Lung (tissue), 12 donors: Measurements from ENCODE around the gene OPA1. TPM values are rescaled to one million over a fixed set of nuclear protein-coding genes. Genes with fewer than 3 reads are reported as not detected.
"Not testable (repeated sequence)": the region's sequence is repeated elsewhere in the genome, so short reads cannot be mapped to it uniquely, and the experiment has no call there.

Source experiments
- ATAC-seq: fragments of 200-7000 bp; cut with Tn5 transposase; one replicate; pipeline ENCODE4 v1.9.1; 2020; ENCODE audit warnings: moderate number of reproducible peaks; ENCODE audit not compliant: insufficient read depth, low FRiP score
- DNase-seq, 3 donors: peaks; one replicate each; pipeline ENCODE4 v3.0.0-alpha.2; 2013 to 2017
- H3K27ac ChIP-seq, 2 donors: one replicate each; pipeline ENCODE4 v1.5.1; 2013; ENCODE audit warnings: mild to moderate bottlenecking in 2 of 2, moderate library complexity in 2 of 2, control low read depth in 1 of 2, inconsistent platforms in 1 of 2, low read depth in 1 of 2, low read length in 1 of 2
- H3K27me3 ChIP-seq, 3 donors: one replicate each; pipeline ENCODE4 v1.5.1; 2013; ENCODE audit warnings: low read length in 2 of 3; ENCODE audit not compliant: control insufficient read depth in 3 of 3, insufficient read depth in 3 of 3
- H3K36me3 ChIP-seq, 4 donors: one replicate each; pipeline ENCODE4 v1.5.1; 2013; ENCODE audit warnings: low read length in 4 of 4, mild to moderate bottlenecking in 1 of 4, moderate library complexity in 1 of 4; ENCODE audit not compliant: control insufficient read depth in 4 of 4, insufficient read depth in 4 of 4
- H3K4me1 ChIP-seq, 5 donors: one replicate each; pipeline ENCODE4 v1.5.1; 2013; ENCODE audit warnings: low read length in 5 of 5, mild to moderate bottlenecking in 2 of 5, moderate library complexity in 1 of 5; ENCODE audit not compliant: control insufficient read depth in 5 of 5, insufficient read depth in 5 of 5
- H3K4me3 ChIP-seq: one replicate; pipeline ENCODE4 v1.5.1; 2013; ENCODE audit warnings: mild to moderate bottlenecking, control low read depth, moderate library complexity
- H3K9ac ChIP-seq, 2 donors: one replicate each; pipeline ENCODE4 v1.5.1; 2013; ENCODE audit warnings: low read length in 2 of 2, control low read depth in 1 of 2; ENCODE audit not compliant: insufficient read depth in 1 of 2
- H3K9me3 ChIP-seq, 4 donors: one replicate each; pipeline ENCODE4 v1.5.1; 2013; ENCODE audit warnings: low read length in 3 of 4, mild to moderate bottlenecking in 1 of 4, moderate library complexity in 1 of 4; ENCODE audit not compliant: control insufficient read depth in 4 of 4, insufficient read depth in 3 of 4
- CTCF ChIP-seq: IDR thresholded peaks from 2 replicates; pipeline ENCODE4 v1.5.1; 2012; ENCODE audit warnings: mild to moderate bottlenecking; ENCODE audit errors: control extremely low read depth, extremely low read depth
- WGBS, 2 donors: extraction: QIAGEN DNeasy Blood & Tissue Kit; methylation state at CpG; one replicate each; pipeline ENCODE4 v1.1.7; 2013; 5-methylcytosine and 5-hydroxymethylcytosine counted together
- polyA plus RNA-seq, 2 donors: library from polyadenylated mRNA; stranded (reverse); fragments of 200-250 nt; gene quantifications; one replicate each; pipeline ENCODE4 v1.2.1, GENCODE V29; 2013
- total RNA-seq, 2 donors: library from RNA; depleted of rRNA in 1 of 2; stranded (reverse); fragments of >200 nt in 1 of 2; gene quantifications; one replicate each; pipeline ENCODE4 v1.2.1, GENCODE V29; 2014 to 2021
- donor health status: control.
- donor health status: control.
- donor health status: Bipolar disorder and iron deficiency.
- donor health status: healthy.
- donor health status: DM: yes; HTN: yes; CAD: no.

The OPA1 gene
- total and polyA plus RNA-seq, 4 donors: 8.8 to 54.2 (median 29.0) TPM

- H3K9me3 ChIP-seq, H3K9ac ChIP-seq, DNase-seq, H3K4me3 ChIP-seq, H3K36me3 ChIP-seq, ATAC-seq, H3K27ac ChIP-seq, H3K27me3 ChIP-seq, H3K4me1 ChIP-seq: not testable (repeated sequence)
- WGBS, 2 donors: 98% methylated on average over 7 to 11 of the region's 11 CpGs
These were observed 17.5 kb downstream of the OPA1 start for GRCh38 chr3:193610516-193610915.

- ATAC-seq (no peak), DNase-seq (no peak)
- Histone ChIP-seq H3K27ac (no peak overlapping the region), H3K4me1 (no peaks in the 10 kb centered on the region), H3K9ac (no peak overlapping the region), H3K36me3 (peaks cover 7 to 18% (median 11%) of the 10 kb centered on the region in 4 donors), H3K9me3 (no peaks in the 10 kb centered on the region), H3K4me3 (no peak overlapping the region), H3K27me3 (no peaks in the 10 kb centered on the region)
- TF ChIP-seq CTCF: no peak
- 65 to 71% methylated on average over 2 of the region's 2 CpGs for WGBS, 2 donors
These were observed 21.4 kb downstream of the OPA1 start for GRCh38 chr3:193614430-193614829.

- Histone ChIP-seq H3K36me3 (peaks cover 7 to 21% (median 13%) of the 10 kb centered on the region in 4 donors), H3K9ac (no peak overlapping the region)
These were observed 24.6 kb downstream of the OPA1 start for GRCh38 chr3:193617628-193618027.

GRCh38 chr3:193620057-193620456, 27.0 kb downstream of the OPA1 start:
- no peak for TF ChIP-seq CTCF
- Histone ChIP-seq H3K27ac (no peak overlapping the region), H3K9me3 (no peaks in the 10 kb centered on the region), H3K27me3 (no peaks in the 10 kb centered on the region), H3K4me1 (no peaks in the 10 kb centered on the region), H3K9ac (no peak overlapping the region), H3K4me3 (no peak overlapping the region), H3K36me3 (peaks cover 9 to 26% (median 18%) of the 10 kb centered on the region in 4 donors)
- DNase-seq: no peak
- 89 to 90% methylated on average over 1 of the region's 1 CpG for WGBS, 2 donors
- ATAC-seq: no peak

More at GRCh38 chr3:193617628-193618027, 24.6 kb downstream of the OPA1 start:
- no peak overlapping the region for H3K27ac ChIP-seq
- no peaks in the 10 kb centered on the region for H3K9me3 ChIP-seq
- H3K4me3 ChIP-seq: no peak overlapping the region
- 92 to 96% methylated on average over 1 of the region's 1 CpG for WGBS, 2 donors
- DNase-seq: no peak
- ATAC-seq: no peak
- no peak for TF ChIP-seq CTCF
- no peaks in the 10 kb centered on the region for H3K4me1 ChIP-seq
- no peaks in the 10 kb centered on the region for H3K27me3 ChIP-seq
